ENCODE measurements around the gene C2orf68. TPM values are rescaled to one million over a fixed set of nuclear protein-coding genes. Genes with fewer than 3 reads are reported as not detected.

The C2orf68 gene
- total and polyA plus RNA-seq, 9 of the 15 experiments (the other 6 are each of a cell fraction or from before 2014, with no cell fraction given): 22.1 to 50.0 (median 31.8) TPM

DNA sequence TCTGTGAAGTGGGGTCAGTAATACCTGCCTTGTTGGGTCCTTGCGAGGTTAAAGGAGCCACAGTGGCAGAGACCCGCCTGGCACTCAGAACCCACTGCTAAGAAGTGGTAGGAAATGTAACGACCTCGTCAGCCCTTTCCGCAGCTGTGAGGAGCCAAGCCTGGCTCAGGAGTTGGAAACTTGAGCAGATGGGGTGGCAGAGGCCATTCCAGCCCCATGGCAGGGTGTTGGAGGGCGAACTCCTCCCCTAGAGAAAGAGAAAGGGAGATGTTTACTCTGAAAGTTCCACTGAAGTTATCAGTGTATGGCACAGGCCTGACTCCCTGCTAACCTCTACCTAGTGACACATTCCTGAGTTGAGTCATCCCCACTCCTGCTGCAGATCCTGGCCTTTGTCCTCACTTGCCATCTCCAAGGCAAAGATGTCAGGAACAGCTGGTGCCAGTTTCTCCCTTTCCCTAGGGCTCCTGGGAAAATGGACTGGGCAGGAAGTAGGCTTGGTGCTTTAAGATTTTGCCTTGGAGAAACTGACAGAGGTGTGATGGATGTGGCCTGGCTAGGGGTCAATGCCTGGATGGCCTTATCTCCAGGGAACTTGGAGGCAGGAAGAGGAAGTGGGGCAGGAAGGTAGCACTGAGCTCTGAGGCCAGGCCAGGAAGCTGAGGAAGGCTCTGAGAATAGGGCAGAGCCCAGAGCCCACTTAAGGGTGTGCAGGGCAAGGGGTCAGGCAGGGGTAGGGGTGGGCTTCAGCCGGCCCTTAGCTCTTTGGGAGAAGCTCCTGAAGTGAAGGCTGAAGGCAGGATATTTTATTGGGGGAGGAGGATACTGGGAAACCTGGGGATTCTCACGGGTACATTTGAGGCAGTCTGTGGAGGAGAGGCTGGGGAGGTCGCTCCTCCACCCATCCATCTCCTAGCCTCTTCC, 26.7 kb downstream of the C2orf68 start (continued):
- peak; percentile 34; the same call in 1 of the 2 replicates for TF ChIP-seq XRCC5 (IDR thresholded peaks at IDR 0.05; ENCODE audit: low read depth, low read length)
- TF ChIP-seq TAF9B (IDR thresholded peaks at IDR 0.05; ENCODE audit: partially characterized antibody): peak; percentile 8
- peak; percentile 28; the same call in 1 of the 2 replicates for TF ChIP-seq PML (IDR thresholded peaks at IDR 0.05; ENCODE audit: low read length)
- TF ChIP-seq LCOR (CRISPR knock-in tag; IDR thresholded peaks at IDR 0.05): 0 out of 2 replicates have a peak, but pooled peaks have one; percentile 19
- TF ChIP-seq CBFA2T2 (conservative IDR thresholded peaks at IDR 0.05): peak; percentile 76
- peak; percentile 53 for TF ChIP-seq PBX2 (CRISPR knock-in tag; IDR thresholded peaks at IDR 0.05; ENCODE audit: low read depth)
- peak; percentile 91 for TF ChIP-seq PBX2 (tag; conservative IDR thresholded peaks at IDR 0.05; ENCODE audit: low read depth)
- TF ChIP-seq ZKSCAN8 (CRISPR knock-in tag; IDR thresholded peaks at IDR 0.05): peak; percentile 61; the same call in 1 of the 2 replicates
- TF ChIP-seq FOXA3 (CRISPR knock-in tag; conservative IDR thresholded peaks at IDR 0.05 in 1 of 2, IDR thresholded peaks at IDR 0.05 in 1 of 2): peak; percentile 63 to 68; a peak in 3 of 4 replicates
- TF ChIP-seq NCOA4 (IDR thresholded peaks at IDR 0.05; ENCODE audit: partially characterized antibody): no peak
- TF ChIP-seq TCF3 (CRISPR knock-in tag; IDR thresholded peaks at IDR 0.05): peak; percentile 84
- TF ChIP-seq SFPQ (IDR thresholded peaks at IDR 0.05; ENCODE audit: low read depth, low read length): no peak
- peak; percentile 96 for TF ChIP-seq ATF3 (IDR thresholded peaks at IDR 0.05)
- TF ChIP-seq ATF3 (CRISPR knock-in tag; conservative IDR thresholded peaks at IDR 0.05): peak; percentile 81
- no peak for TF ChIP-seq CHD1 (IDR thresholded peaks at IDR 0.05; ENCODE audit: low read length)
- no peak for TF ChIP-seq CREB1 (IDR thresholded peaks at IDR 0.05)
- peak; percentile 21; the same call in 1 of the 2 replicates for TF ChIP-seq CREB1 (CRISPR knock-in tag; IDR thresholded peaks at IDR 0.05)
- TF ChIP-seq NR2C2 (CRISPR knock-in tag; IDR thresholded peaks at IDR 0.05): peak; percentile 76; the same call in 1 of the 2 replicates
- TF ChIP-seq NR2C2 (tag; IDR thresholded peaks at IDR 0.05): peak; percentile 87
